IPS-15b (cell line): Measurements from ENCODE around the gene EFCC1.

Experiments
- H3K27me3 ChIP-seq: one replicate; pipeline ENCODE4 v1.6.1; 2013; ENCODE audit warnings: low read length; ENCODE audit not compliant: control insufficient read depth, insufficient read depth
- H3K36me3 ChIP-seq: one replicate; pipeline ENCODE4 v1.6.1; 2013; ENCODE audit warnings: low read length; ENCODE audit not compliant: control insufficient read depth, insufficient read depth
- H3K4me1 ChIP-seq: one replicate; pipeline ENCODE4 v1.6.1; 2013; ENCODE audit warnings: mild to moderate bottlenecking, low read length; ENCODE audit not compliant: control insufficient read depth, insufficient read depth
- H3K4me3 ChIP-seq: one replicate; pipeline ENCODE4 v1.5.1; 2013; ENCODE audit warnings: low read depth, low read length
- H3K9ac ChIP-seq: one replicate; pipeline ENCODE4 v1.6.1; 2013; ENCODE audit warnings: low read depth, mild to moderate bottlenecking, low read length
- H3K9me3 ChIP-seq: one replicate; pipeline ENCODE4 v1.6.1; 2013; ENCODE audit warnings: mild to moderate bottlenecking, low read length; ENCODE audit not compliant: control insufficient read depth, insufficient read depth

EFCC1 gene

DNA sequence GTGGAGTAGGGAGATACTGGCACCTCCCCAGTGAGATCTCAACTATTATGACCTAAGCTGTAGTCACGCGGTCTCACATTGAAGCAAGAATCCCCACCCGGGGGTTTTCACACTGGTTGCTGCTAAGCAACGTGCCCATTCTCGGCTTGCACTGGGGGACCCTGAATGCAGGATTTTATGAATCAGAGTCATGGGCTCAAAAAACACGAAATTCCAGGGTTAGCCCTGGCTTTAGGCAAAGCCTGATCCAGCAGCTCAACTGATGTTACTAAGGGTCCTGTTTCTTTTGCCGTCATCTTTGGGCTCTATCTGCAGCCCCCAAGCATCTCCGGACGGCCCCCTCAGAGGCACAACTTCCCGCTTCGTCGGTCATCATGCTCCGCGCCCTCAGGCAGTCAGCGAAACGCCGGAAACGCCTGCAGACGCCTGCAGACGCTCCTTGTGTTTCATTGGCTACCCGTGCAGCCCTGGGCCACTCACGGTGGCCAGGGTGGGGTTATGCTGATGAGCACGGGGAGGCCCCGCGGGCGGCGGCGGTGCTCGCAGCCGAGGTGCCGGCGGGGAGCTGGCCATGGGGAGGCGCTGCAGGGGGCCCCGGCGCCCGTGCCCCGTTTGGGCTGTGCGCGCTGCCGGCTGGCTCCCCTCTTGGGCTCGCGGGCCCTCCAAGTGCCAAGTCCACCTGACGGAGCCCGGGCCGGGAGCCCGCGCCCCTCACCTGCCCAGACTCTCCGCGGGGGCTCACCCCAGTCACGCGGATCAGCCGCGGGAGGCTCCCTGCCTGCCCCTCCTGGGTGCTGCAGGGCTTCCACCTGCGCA, 25.8 kb downstream of the EFCC1 start:
- Histone ChIP-seq H3K27me3 (peaks cover 25% of the 10 kb centered on the region), H3K4me1 (no peaks in the 10 kb centered on the region), H3K4me3 (peak overlapping the region; percentile 58), H3K9ac (no peak overlapping the region), H3K9me3 (no peaks in the 10 kb centered on the region), H3K36me3 (no peaks in the 10 kb centered on the region)

DNA sequence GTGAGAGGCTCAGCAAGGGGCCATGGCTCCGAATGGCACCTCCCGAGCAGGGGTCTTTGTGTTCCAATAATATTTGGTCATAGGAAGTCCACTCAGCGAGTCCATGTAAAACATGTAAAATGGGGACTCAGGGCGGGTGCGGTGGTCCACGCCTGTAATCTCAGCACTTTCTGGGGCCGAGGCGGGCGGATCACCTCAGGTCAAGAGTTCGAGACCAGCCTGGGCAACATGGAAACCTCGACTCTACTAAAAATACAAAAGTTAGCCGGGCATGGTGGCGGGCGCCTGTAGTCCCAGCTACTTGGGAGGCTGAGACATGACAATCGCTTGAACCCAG, 26.4 kb downstream of the EFCC1 start:
- H3K9ac ChIP-seq: no peak overlapping the region
- H3K4me1 ChIP-seq: no peaks in the 10 kb centered on the region
- peaks cover 25% of the 10 kb centered on the region for H3K27me3 ChIP-seq
- H3K9me3 ChIP-seq: no peaks in the 10 kb centered on the region
- no peaks in the 10 kb centered on the region for H3K36me3 ChIP-seq
- peak overlapping the region; percentile 58 for H3K4me3 ChIP-seq

DNA sequence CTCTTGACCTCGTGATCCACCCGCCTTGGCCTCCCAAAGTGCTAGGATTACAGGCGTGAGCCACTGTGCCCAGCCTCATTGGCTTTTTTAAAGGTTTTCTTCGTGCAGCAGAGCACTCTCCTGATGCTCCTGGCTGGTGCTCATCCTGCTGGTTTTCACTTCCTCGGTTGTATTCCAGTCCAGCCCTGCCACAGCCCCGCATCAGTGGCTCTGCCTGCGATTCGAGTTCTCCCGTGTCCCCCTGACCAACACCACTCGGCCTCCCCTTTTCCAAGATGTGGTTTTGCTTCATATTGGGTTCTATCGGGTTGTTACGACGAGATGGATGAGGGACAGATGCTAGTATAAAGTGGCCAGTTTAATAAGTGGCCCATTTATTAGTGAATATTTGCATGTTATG, 27.8 kb downstream of the EFCC1 start:
- Histone ChIP-seq H3K9ac (no peak overlapping the region), H3K4me3 (no peak overlapping the region), H3K4me1 (no peaks in the 10 kb centered on the region), H3K36me3 (no peaks in the 10 kb centered on the region), H3K9me3 (no peaks in the 10 kb centered on the region), H3K27me3 (peaks cover 25% of the 10 kb centered on the region)

DNA sequence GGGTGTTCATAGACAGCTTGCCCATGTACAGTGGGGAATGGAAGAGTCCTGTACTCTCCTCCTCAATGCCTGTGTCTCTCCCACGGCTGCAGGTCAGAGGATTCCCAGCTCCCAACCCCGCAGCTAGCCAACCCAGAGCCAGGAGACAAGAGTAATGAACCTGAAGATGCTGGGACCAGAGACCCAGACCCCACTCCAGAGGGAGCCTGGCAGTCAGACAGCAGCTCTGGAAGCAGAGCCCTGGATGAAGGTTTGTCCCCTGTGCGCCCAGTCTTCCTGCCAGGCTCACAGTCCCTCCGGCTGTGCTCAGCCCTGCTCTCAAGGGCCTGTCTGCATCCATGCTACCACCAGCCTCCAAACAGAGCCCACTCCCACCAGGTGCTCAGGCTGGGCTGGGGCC, 29.5 kb downstream of the EFCC1 start:
- Histone ChIP-seq H3K4me1 (no peaks in the 10 kb centered on the region), H3K27me3 (peaks cover 13% of the 10 kb centered on the region), H3K9me3 (no peaks in the 10 kb centered on the region), H3K36me3 (no peaks in the 10 kb centered on the region), H3K9ac (no peak overlapping the region), H3K4me3 (no peak overlapping the region)

DNA sequence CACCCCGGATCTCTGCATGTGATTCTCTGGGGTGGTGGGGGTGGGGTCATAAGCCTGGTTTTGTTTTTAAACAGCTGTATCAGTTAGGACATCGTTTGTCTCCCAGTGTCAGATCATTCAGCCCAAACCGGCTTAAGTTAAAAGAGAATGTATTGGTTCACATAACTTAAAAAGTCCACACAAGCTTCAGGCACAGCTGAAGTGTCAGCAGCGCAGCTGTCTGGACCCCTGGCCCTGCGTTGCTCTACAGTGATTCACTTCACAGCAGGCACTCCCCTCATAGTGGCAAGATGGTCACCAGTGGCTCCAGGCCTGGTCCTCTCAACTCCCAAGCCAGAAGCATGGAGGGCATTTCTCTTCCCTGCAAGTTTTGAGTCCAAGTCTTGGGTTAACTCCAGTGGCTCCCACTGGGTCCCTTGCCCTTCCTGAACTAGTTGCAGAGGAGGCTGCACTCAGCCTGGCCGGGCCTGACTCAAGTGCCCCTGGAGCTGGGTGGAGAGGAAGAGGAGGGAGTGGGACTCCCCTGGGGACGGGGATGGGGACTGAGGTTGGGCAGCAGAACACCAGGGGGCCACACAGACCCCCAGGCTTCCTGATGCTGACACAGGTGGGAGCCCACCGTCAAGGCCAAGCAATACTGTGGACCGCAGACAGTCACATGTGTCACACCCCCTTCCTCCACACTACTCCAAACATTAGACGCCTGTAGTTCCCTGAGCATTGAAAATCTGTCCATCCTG, 30.5 kb downstream of the EFCC1 start:
- Histone ChIP-seq H3K9ac (no peak overlapping the region), H3K27me3 (peaks cover 2% of the 10 kb centered on the region), H3K4me3 (no peak overlapping the region), H3K4me1 (no peaks in the 10 kb centered on the region), H3K9me3 (no peaks in the 10 kb centered on the region), H3K36me3 (no peaks in the 10 kb centered on the region)

DNA sequence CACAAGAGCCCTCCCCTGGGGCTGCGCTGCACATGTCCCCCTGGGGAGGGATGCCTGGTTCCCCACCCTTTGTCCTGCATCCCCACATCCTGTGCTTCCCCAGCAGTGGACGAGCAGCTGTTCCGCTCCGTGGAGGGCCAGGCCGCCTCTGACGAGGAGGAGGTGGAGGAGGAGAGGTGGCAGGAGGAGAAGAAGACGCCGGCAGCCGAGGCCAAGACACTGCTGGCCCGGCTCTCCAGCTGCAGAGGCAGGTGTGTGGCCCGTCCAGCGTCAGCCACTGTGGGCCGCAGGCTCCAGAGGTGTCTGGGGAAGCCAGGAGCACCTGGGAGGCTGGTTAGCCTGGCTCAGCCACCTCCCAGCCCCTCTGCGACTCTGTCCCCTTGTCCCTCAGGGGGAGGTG, 31.6 kb downstream of the EFCC1 start:
- H3K27me3 ChIP-seq: no peaks in the 10 kb centered on the region
- no peak overlapping the region for H3K4me3 ChIP-seq
- no peak overlapping the region for H3K9ac ChIP-seq
- no peaks in the 10 kb centered on the region for H3K36me3 ChIP-seq
- no peaks in the 10 kb centered on the region for H3K9me3 ChIP-seq
- no peaks in the 10 kb centered on the region for H3K4me1 ChIP-seq

DNA sequence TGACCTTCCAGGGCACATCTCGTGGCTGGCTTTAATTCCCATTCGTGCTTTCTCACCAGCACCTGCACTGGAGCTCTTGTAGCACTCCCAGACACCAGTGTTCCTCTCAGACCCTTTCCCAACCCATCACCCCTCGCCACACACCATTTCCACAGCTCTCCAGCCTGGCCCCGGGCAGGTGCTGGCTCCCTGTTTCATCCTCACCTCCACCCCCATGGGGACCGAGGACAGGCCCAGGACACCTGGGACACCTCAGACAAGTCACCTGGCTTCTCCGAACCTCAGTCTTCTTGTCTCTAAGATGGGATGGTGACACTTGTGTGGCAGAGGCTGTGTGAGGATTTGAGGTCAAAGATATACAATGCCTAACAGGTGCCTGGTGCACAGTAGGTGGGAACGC, 32.0 kb downstream of the EFCC1 start:
- Histone ChIP-seq H3K4me1 (no peaks in the 10 kb centered on the region), H3K9me3 (no peaks in the 10 kb centered on the region), H3K9ac (no peak overlapping the region), H3K27me3 (no peaks in the 10 kb centered on the region), H3K36me3 (no peaks in the 10 kb centered on the region), H3K4me3 (no peak overlapping the region)

DNA sequence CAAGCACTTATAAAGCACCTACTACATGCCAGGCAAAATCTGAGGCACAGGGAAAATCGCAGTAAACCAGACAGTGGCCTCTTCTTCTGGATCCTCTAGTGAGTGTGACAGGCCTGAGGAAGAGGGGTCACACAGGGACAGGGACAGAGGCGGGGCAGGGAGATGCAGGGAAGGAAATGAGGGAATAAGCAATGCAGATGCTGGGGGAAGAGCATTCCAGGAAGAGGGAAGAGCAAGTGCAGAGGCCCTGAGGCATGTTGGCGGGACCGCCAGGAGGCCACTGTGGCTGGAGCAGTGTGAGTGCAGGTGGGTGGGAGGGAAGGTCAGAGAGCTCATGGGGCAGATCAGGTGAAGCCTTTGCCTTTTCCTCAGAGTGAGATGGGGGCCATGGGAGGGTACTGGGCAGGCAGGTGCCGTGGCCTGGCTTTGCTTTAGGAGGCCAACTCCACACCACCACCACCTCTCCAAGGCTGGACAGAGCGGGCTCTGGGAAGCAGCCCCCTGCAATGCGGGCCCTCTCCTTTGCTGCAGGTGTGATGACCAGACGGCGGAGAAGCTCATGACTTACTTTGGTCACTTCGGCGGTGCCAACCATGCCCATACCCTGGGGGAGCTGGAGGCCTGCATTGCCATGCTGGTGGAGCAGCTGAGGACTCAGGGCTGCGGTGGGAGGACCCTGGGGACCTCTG, 32.7 kb downstream of the EFCC1 start:
- Histone ChIP-seq H3K4me1 (no peaks in the 10 kb centered on the region), H3K9ac (no peak overlapping the region), H3K36me3 (no peaks in the 10 kb centered on the region), H3K9me3 (no peaks in the 10 kb centered on the region), H3K4me3 (no peak overlapping the region), H3K27me3 (no peaks in the 10 kb centered on the region)

DNA sequence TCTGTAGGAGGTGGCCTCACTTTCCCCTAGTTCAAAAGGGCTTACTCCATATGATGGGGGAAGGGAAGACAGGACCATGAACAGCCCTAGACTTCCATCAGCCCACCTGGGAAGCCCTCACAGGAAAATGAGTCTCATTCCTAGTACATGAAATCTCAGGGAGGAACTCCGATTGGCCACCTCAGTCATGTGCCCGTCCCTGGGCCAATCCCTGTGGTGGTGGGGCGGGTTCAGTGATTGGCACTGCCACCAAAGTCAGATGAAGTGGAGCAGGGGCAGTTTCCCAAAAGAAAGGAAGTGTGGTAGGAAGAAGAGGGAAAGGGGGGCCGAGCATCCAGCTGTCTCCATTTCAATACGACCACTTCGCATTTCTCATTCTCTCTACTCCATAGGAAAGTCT, 33.5 kb downstream of the EFCC1 start:
- no peak overlapping the region for H3K9ac ChIP-seq
- no peaks in the 10 kb centered on the region for H3K9me3 ChIP-seq
- no peaks in the 10 kb centered on the region for H3K27me3 ChIP-seq
- no peak overlapping the region for H3K4me3 ChIP-seq
- no peaks in the 10 kb centered on the region for H3K4me1 ChIP-seq
- H3K36me3 ChIP-seq: no peaks in the 10 kb centered on the region

DNA sequence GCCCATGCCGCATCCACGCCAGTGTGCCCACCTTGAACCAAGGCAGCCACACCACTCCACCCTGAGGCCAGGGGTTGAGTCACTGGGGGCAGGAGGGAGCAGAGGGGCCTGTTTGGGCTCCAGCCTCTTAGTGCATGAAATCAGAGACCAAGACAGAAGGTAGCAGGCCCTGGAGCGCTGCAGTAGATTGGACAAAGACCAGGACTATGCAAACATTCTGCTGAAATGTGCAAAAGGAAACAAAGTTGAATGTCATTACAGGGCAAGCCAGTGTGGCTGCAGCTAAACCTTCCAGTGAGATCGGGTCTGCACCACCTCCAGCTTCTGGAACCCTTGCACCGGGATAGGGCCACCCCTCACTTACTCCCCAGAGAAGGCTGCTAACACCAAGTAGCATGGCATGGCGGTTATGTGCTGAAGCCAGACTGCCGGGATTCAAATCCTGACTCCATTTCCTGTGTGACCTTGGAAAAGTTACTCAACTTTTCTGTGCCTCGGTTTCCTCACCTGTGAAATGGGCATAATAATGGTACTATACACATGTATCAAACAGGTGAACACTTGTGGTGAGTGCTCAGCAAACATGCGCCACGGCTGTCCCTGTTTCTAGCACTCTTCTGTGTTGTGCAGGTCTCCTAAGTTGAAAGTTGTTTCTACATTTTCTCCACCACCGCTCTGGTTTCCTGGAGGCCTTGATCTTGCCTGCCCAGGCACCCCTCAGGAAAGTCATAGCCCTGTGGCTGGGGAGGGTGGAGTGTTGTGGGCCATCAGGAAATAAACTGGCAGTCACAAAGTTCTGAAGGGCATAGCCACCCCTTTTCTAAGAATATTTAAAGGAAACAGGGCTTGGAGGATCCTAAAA, 34.5 kb downstream of the EFCC1 start:
- Histone ChIP-seq H3K9ac (no peak overlapping the region), H3K9me3 (no peaks in the 10 kb centered on the region), H3K4me1 (no peaks in the 10 kb centered on the region), H3K36me3 (no peaks in the 10 kb centered on the region), H3K4me3 (no peak overlapping the region), H3K27me3 (no peaks in the 10 kb centered on the region)
